Measurements from ENCODE around the gene BRINP3.

- TF ChIP-seq EHF (CRISPR knock-in tag; IDR thresholded peaks at IDR 0.05) (no peak), REST (IDR thresholded peaks at IDR 0.05) (no peak), RFX5 (IDR thresholded peaks at IDR 0.05) (no peak), POLR2A (IDR thresholded peaks at IDR 0.05; ENCODE audit: low read length) (no peak), CHD2 (IDR thresholded peaks at IDR 0.05; ENCODE audit: low read length, partially characterized antibody) (no peak), RAD21 (conservative IDR thresholded peaks at IDR 0.05 in 1 of 2, IDR thresholded peaks at IDR 0.05 in 1 of 2) (no peak), HMGXB4 (CRISPR knock-in tag; IDR thresholded peaks at IDR 0.05; ENCODE audit: borderline replicate concordance) (no peak), JUN (IDR thresholded peaks at IDR 0.05) (no peak)
- TF ChIP-seq, protein P1, sequence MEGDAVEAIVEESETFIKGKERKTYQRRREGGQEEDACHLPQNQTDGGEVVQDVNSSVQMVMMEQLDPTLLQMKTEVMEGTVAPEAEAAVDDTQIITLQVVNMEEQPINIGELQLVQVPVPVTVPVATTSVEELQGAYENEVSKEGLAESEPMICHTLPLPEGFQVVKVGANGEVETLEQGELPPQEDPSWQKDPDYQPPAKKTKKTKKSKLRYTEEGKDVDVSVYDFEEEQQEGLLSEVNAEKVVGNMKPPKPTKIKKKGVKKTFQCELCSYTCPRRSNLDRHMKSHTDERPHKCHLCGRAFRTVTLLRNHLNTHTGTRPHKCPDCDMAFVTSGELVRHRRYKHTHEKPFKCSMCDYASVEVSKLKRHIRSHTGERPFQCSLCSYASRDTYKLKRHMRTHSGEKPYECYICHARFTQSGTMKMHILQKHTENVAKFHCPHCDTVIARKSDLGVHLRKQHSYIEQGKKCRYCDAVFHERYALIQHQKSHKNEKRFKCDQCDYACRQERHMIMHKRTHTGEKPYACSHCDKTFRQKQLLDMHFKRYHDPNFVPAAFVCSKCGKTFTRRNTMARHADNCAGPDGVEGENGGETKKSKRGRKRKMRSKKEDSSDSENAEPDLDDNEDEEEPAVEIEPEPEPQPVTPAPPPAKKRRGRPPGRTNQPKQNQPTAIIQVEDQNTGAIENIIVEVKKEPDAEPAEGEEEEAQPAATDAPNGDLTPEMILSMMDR (IDR thresholded peaks at IDR 0.05) = no peak
These were observed 337.0 kb downstream of the BRINP3 start for GRCh38 chr1:190140644-190141043.
